ENCODE data around the gene PMF1.

PMF1 gene

GRCh38 chr1:156276532-156276931 lies 63.7 kb downstream of the PMF1 start:
- in situ Hi-C loops (cut with HindIII; ENCODE audit: low sequenced_read_pairs): no loop called here

GRCh38 chr1:156276966-156277381 lies 64.2 kb downstream of the PMF1 start:
- TF ChIP-seq CTCF (IDR thresholded peaks at IDR 0.05; ENCODE audit: low read depth, low read length, missing control alignments): no peak
- no peak overlapping the region for H3K4me3 ChIP-seq (ENCODE audit: low read depth, low read length)
- no peak for DNase-seq (ENCODE audit: low read depth)
- in situ Hi-C loops (cut with HindIII; ENCODE audit: low sequenced_read_pairs): no loop called here

More at GRCh38 chr1:156276532-156276931, 63.7 kb downstream of the PMF1 start:
- DNase-seq (ENCODE audit: low read depth): no peak
- H3K4me3 ChIP-seq (ENCODE audit: low read depth, low read length): no peak overlapping the region
- no peak for TF ChIP-seq CTCF (IDR thresholded peaks at IDR 0.05; ENCODE audit: low read depth, low read length, missing control alignments)

- TF ChIP-seq CTCF (IDR thresholded peaks at IDR 0.05; ENCODE audit: low read depth, low read length, missing control alignments): no peak
- in situ Hi-C loops (cut with HindIII; ENCODE audit: low sequenced_read_pairs): loop anchor here (5.0 kb wide), 1 partner anchor 143 kb away; no protein-coding TSS in a partner anchor
- no peak for DNase-seq (ENCODE audit: low read depth)
- no peak overlapping the region for H3K4me3 ChIP-seq (ENCODE audit: low read depth, low read length)
These were observed 67.0 kb downstream of the PMF1 start for GRCh38 chr1:156279837-156280236.

- peak overlapping the region; percentile 64 for H3K4me3 ChIP-seq (ENCODE audit: low read depth, low read length)
- no peak for DNase-seq (ENCODE audit: low read depth)
- in situ Hi-C loops (cut with HindIII; ENCODE audit: low sequenced_read_pairs): loop anchor here (5.0 kb wide), 1 partner anchor 144 kb away; no protein-coding TSS in a partner anchor
- no peak for TF ChIP-seq CTCF (IDR thresholded peaks at IDR 0.05; ENCODE audit: low read depth, low read length, missing control alignments)
These were observed 68.5 kb downstream of the PMF1 start for GRCh38 chr1:156281281-156281680.

GRCh38 chr1:156281693-156282478 lies 69.1 kb downstream of the PMF1 start:
- in situ Hi-C loops (cut with HindIII; ENCODE audit: low sequenced_read_pairs): loop anchor here (5.0 kb wide), 1 partner anchor 145 kb away; no protein-coding TSS in a partner anchor
- H3K4me3 ChIP-seq (ENCODE audit: low read depth, low read length): peak overlapping the region; percentile 64
- no peak for TF ChIP-seq CTCF (IDR thresholded peaks at IDR 0.05; ENCODE audit: low read depth, low read length, missing control alignments)
- DNase-seq (ENCODE audit: low read depth): no peak

- no peak for TF ChIP-seq CTCF (IDR thresholded peaks at IDR 0.05; ENCODE audit: low read depth, low read length, missing control alignments)
- peak; percentile 98 for DNase-seq (ENCODE audit: low read depth)
- H3K4me3 ChIP-seq (ENCODE audit: low read depth, low read length): peak within 1 kb of the TSS; percentile 64
- in situ Hi-C loops (cut with HindIII; ENCODE audit: low sequenced_read_pairs): loop anchor here (5.0 kb wide), 1 partner anchor 145 kb away; no protein-coding TSS in a partner anchor
These were observed 69.8 kb downstream of the PMF1 start, which contains the start of gene SMG5 for GRCh38 chr1:156282479-156283222. Gene SMG5 (minus strand): TSS chr1:156282825. CDS start chr1:156282680, 145 bp downstream.
